ENCODE data around the gene SPAG6. TPM values are rescaled to one million over a fixed set of nuclear protein-coding genes. Genes with fewer than 3 reads are reported as not detected.

Gene SPAG6
- total and polyA plus RNA-seq, 12 donors, result 0.01 TPM; not detected in 11

DNA sequence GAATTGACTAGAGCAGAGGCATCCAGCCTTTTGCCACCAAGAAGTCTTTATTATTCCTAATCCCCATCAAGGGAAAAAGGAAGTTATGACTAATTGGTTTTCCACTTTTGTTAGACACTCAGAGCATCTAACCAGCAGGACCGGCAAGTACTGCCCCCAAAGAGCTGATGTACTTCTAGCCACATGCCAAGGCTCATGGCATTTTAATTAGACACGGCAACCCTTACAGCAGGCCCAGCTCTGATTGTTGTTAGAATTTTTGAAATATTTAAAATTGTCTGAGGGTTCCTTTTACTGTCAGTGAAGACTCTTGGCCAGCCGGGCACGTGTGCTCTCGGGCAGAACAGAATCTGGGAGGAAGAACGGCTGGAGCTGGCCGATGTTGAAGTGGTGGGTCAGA lies 114.8 kb downstream of the SPAG6 start:
- Histone ChIP-seq H3K27ac (no peak overlapping the region), H3K4me1 (no peaks in the 10 kb centered on the region), H3K9me3 (no peaks in the 10 kb centered on the region), H3K4me3 (no peak overlapping the region), H3K36me3 (no peaks in the 10 kb centered on the region), H3K27me3 (peaks cover 0 to 7% (median 0%) of the 10 kb centered on the region in 7 donors)
- no peak for DNase-seq
- intact Hi-C loops (cut with DNase I), result no loop called here
- ATAC-seq, result no peak
- TF ChIP-seq, protein P1, sequence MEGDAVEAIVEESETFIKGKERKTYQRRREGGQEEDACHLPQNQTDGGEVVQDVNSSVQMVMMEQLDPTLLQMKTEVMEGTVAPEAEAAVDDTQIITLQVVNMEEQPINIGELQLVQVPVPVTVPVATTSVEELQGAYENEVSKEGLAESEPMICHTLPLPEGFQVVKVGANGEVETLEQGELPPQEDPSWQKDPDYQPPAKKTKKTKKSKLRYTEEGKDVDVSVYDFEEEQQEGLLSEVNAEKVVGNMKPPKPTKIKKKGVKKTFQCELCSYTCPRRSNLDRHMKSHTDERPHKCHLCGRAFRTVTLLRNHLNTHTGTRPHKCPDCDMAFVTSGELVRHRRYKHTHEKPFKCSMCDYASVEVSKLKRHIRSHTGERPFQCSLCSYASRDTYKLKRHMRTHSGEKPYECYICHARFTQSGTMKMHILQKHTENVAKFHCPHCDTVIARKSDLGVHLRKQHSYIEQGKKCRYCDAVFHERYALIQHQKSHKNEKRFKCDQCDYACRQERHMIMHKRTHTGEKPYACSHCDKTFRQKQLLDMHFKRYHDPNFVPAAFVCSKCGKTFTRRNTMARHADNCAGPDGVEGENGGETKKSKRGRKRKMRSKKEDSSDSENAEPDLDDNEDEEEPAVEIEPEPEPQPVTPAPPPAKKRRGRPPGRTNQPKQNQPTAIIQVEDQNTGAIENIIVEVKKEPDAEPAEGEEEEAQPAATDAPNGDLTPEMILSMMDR (IDR thresholded peaks at IDR 0.05), result no peak
- 88 to 90% methylated on average over 7 of the region's 7 CpGs for WGBS, 2 donors

DNA sequence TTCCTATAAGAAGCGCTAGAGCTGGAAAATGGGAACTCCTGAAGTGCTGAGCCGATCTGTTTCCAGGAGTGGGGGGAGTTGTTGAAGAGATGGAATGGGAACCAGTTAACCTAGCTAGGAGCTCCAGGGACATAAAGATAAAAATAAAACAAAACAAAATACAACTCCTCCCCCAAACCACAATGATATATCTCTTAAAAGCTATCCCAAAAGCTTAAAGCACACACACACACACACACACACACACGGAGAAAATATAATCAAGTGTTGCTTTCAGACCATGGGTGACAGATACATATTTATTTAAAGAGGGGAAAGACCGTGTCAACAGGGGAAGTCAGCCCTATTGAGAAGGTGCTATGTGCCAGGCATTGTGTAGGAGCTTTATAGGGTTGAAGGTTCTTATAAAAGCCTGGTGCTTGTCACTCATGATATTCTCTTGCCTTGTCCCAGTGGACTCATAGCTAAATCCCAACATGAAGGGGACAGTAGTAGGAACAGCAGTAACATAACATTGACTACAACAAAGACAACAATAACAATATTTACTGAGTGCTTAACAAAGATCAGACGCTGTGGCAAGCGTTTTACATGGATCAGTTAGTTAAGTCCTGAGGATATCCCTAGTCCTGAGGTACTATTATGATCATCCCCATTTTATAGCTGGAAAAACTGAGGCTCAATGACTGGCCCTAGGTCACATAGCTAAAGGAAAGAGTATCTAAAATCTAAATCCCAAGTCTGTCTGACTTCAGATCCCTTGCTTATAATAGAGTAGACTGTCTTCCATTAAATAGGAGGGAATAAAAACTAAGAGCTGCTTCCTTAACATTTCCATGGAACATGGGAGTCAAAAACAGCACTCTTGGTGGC lies 115.5 kb downstream of the SPAG6 start:
- Histone ChIP-seq H3K27ac (no peak overlapping the region), H3K27me3 (peaks cover 0 to 7% (median 0%) of the 10 kb centered on the region in 7 donors), H3K9me3 (no peaks in the 10 kb centered on the region), H3K4me1 (no peaks in the 10 kb centered on the region), H3K4me3 (no peak overlapping the region), H3K36me3 (no peaks in the 10 kb centered on the region)
- no peak for DNase-seq
- no peak for ATAC-seq
- TF ChIP-seq, protein P1 (IDR thresholded peaks at IDR 0.05), result no peak
- intact Hi-C loops (cut with DNase I), result no loop called here
- 92 to 93% methylated on average over 6 of the region's 6 CpGs for WGBS, 2 donors

DNA sequence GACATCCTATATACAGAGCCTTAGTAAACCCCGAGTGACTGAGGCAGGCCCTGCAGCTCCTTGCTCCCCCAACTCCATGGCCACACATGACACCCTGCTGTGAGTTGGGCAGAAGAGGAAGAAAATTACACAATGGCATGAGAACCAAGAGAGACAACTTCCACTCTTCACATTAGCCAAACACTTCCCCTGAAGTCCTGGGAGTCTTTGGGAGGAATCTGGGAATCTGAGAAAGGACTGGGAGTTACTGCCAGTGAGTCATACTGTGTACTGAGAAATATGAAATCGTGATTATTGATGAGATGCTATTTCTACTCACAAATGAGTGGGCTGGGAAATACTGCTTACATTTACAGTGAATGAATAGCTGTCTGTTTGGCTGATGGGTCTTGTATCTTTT lies 116.6 kb downstream of the SPAG6 start:
- ATAC-seq (no peak), DNase-seq (no peak)
- WGBS, 2 donors, result 76 to 84% methylated on average over 2 of the region's 2 CpGs
- Histone ChIP-seq H3K27ac (no peak overlapping the region), H3K9me3 (no peaks in the 10 kb centered on the region), H3K36me3 (no peaks in the 10 kb centered on the region), H3K4me3 (no peak overlapping the region), H3K27me3 (peaks cover 0 to 7% (median 0%) of the 10 kb centered on the region in 7 donors), H3K4me1 (no peaks in the 10 kb centered on the region)
- TF ChIP-seq, protein P1 (IDR thresholded peaks at IDR 0.05), result no peak
- intact Hi-C loops (cut with DNase I), result no loop called here

DNA sequence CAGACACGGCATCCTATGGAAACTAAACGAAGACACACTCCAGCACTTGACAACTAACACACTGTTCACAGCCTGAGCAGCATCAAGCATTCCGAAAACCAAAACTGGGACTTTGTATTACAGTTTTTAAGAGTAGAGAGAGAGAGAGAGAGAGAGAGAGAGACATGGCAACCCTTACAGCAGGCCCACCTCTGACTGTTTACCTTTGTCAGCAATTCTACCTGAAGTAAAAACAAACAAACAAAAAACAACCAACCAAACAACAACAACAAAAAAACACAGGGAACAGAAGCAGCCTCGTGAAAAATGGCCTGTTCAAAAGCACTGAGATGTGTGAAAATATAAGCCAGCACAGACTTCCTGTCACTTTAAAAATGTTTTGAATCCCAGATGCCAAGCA lies 118.0 kb downstream of the SPAG6 start:
- intact Hi-C loops (cut with DNase I), result no loop called here

More for the DNA sequence above, 118.0 kb downstream of the SPAG6 start:
- Histone ChIP-seq H3K4me3 (no peak overlapping the region), H3K27me3 (peaks cover 0 to 7% (median 0%) of the 10 kb centered on the region in 7 donors), H3K4me1 (no peaks in the 10 kb centered on the region), H3K36me3 (no peaks in the 10 kb centered on the region), H3K27ac (no peak overlapping the region), H3K9me3 (no peaks in the 10 kb centered on the region)
- TF ChIP-seq, protein P1 (IDR thresholded peaks at IDR 0.05), result no peak
- 75% methylated on average over 4 of the region's 4 CpGs for WGBS, 2 donors
- DNase-seq (no peak), ATAC-seq (no peak)
